Measurements from ENCODE around the gene ITGA3. TPM values are rescaled to one million over a fixed set of nuclear protein-coding genes. Genes with fewer than 3 reads are reported as not detected.

The ITGA3 gene
- polyA plus RNA-seq, 1 of the 3 experiments (the other 2 are of a cell fraction) = 766 TPM

- ChIA-PET CTCF (interaction anchor here (0.7 to 16.3 kb wide), 7 partner anchors 10 to 41 kb away, joined by 3 to 297 read pairs (median 3); partner anchors contain the start of gene PDK2), POLR2A (no interaction called here)
Measured at GRCh38 chr17:50120475-50121253, 64.8 kb downstream of the ITGA3 start.

DNA sequence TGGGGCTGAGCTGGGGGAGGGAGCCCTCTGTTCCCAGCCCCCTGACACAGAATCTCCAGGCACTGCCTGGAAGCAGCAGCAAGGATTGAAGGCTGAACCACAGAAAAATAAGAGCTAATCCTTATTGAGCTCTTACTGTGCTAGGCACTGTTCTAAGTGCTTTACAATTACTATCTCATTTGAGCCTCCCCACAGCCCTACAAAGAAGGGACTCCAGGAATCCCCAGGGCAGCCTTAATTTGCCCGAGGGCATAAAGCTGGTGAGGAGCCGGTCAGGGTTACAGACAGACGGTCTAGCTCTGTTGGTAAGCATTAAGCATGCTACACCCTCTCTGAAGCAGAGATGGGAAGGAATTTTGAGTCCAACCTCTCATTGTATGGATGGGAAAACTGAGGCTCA is 67.0 kb downstream of the ITGA3 start:
- no peak overlapping the region for H3K9ac ChIP-seq
- no peak for TF ChIP-seq RAD21 (IDR thresholded peaks at IDR 0.05; ENCODE audit: low read length)
- TF ChIP-seq TAF1 (IDR thresholded peaks at IDR 0.05; ENCODE audit: borderline replicate concordance, low read depth, low read length) = no peak
- TF ChIP-seq, protein P1, sequence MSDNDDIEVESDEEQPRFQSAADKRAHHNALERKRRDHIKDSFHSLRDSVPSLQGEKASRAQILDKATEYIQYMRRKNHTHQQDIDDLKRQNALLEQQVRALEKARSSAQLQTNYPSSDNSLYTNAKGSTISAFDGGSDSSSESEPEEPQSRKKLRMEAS (IDR thresholded peaks at IDR 0.05; ENCODE audit: low read depth) = no peak
- no peak for TF ChIP-seq IRF3 (IDR thresholded peaks at IDR 0.05; ENCODE audit: low read depth, low read length)
- TF ChIP-seq TEAD4 (IDR thresholded peaks at IDR 0.05; ENCODE audit: borderline replicate concordance, insufficient read depth) = no peak
- TF ChIP-seq RXRA (IDR thresholded peaks at IDR 0.05; ENCODE audit: borderline replicate concordance, low read depth) = no peak
- no peak for TF ChIP-seq RFX5 (IDR thresholded peaks at IDR 0.05; ENCODE audit: low read length)
- TF ChIP-seq NFIC (IDR thresholded peaks at IDR 0.05; ENCODE audit: borderline replicate concordance) = no peak
- no peak for TF ChIP-seq FOXM1 (IDR thresholded peaks at IDR 0.05; ENCODE audit: low read depth)

More at GRCh38 chr17:50120475-50121253, 64.8 kb downstream of the ITGA3 start:
- no peaks in the 10 kb centered on the region for H3K9me3 ChIP-seq
- TF ChIP-seq RFX5 (IDR thresholded peaks at IDR 0.05; ENCODE audit: low read length) (no peak), CTCF (IDR thresholded peaks at IDR 0.05) (no peak), TCF12 (IDR thresholded peaks at IDR 0.05) (no peak), FOXJ3 (CRISPR knock-in tag; IDR thresholded peaks at IDR 0.05) (no peak), TAF1 (IDR thresholded peaks at IDR 0.05; ENCODE audit: borderline replicate concordance, low read depth, low read length) (no peak), TEAD4 (IDR thresholded peaks at IDR 0.05; ENCODE audit: borderline replicate concordance, insufficient read depth) (no peak), POLR2AphosphoS5 (IDR thresholded peaks at IDR 0.05; ENCODE audit: low read depth, low read length) (no peak)
- no peak for DNase-seq
- H3K36me3 ChIP-seq (replicated peaks in 1 of 2; ENCODE audit: control insufficient read depth in 1 of 2, insufficient read depth in 2 of 2, low read length in 1 of 2) = no peaks in the 10 kb centered on the region
- H3K27ac ChIP-seq (ENCODE audit: low read depth in 2 of 2, low read length in 1 of 2) = no peak overlapping the region
- 80% methylated on average over 7 of the region's 7 CpGs for WGBS (ENCODE audit: low lambda C conversion rate)
- no peaks in the 10 kb centered on the region for H3K9me2 ChIP-seq
- H4K20me1 ChIP-seq (ENCODE audit: insufficient read depth) = no peaks in the 10 kb centered on the region
- no peak overlapping the region for H3K4me3 ChIP-seq (ENCODE audit: low read depth in 2 of 2, low read length in 1 of 2)
- H3K79me2 ChIP-seq (ENCODE audit: insufficient read depth) = no peaks in the 10 kb centered on the region
- H3K27me3 ChIP-seq (ENCODE audit: insufficient read depth) = no peaks in the 10 kb centered on the region
- no peak overlapping the region for H3K4me2 ChIP-seq
- peaks cover 0 to 4% of the 10 kb centered on the region in 2 experiments; a peak in 1 of 4 replicates for H3K4me1 ChIP-seq (ENCODE audit: control insufficient read depth in 1 of 2, insufficient read depth in 2 of 2, low read depth in 1 of 2, low read length in 1 of 2)
- no peak overlapping the region for H2AFZ ChIP-seq (ENCODE audit: low read depth)
- H3K9ac ChIP-seq = no peak overlapping the region
- H3F3A ChIP-seq (replicated peaks; ENCODE audit: insufficient read depth) = no peaks in the 10 kb centered on the region

More for the DNA sequence above, 67.0 kb downstream of the ITGA3 start:
- H3K9me2 ChIP-seq = no peaks in the 10 kb centered on the region
- POLR2A ChIA-PET = interaction anchor here (0.7 to 1.5 kb wide), 3 partner anchors 8 to 14 kb away, joined by 3 to 6 read pairs (median 3); no protein-coding TSS in a partner anchor
- H3F3A ChIP-seq (replicated peaks; ENCODE audit: insufficient read depth) = no peaks in the 10 kb centered on the region
- no peak overlapping the region for H3K27ac ChIP-seq (ENCODE audit: low read depth in 2 of 2, low read length in 1 of 2)
- no peak overlapping the region for H2AFZ ChIP-seq (ENCODE audit: low read depth)
- DNase-seq = no peak
- no peaks in the 10 kb centered on the region for H3K36me3 ChIP-seq (replicated peaks in 1 of 2; ENCODE audit: control insufficient read depth in 1 of 2, insufficient read depth in 2 of 2, low read length in 1 of 2)
- no peaks in the 10 kb centered on the region for H3K79me2 ChIP-seq (ENCODE audit: insufficient read depth)
- H3K4me1 ChIP-seq (ENCODE audit: control insufficient read depth in 1 of 2, insufficient read depth in 2 of 2, low read depth in 1 of 2, low read length in 1 of 2) = peaks cover 0 to 4% of the 10 kb centered on the region in 2 experiments; a peak in 1 of 4 replicates
- CTCF ChIA-PET = interaction anchor here (0.7 to 11.3 kb wide), 10 partner anchors 10 to 174 kb away, joined by 3 to 116 read pairs (median 5); partner anchors contain the start of gene PDK2
- H4K20me1 ChIP-seq (ENCODE audit: insufficient read depth) = no peaks in the 10 kb centered on the region
- 81% methylated on average over 3 of the region's 3 CpGs for WGBS (ENCODE audit: low lambda C conversion rate)
- no peaks in the 10 kb centered on the region for H3K27me3 ChIP-seq (ENCODE audit: insufficient read depth)
- H3K9me3 ChIP-seq = no peaks in the 10 kb centered on the region
- H3K4me2 ChIP-seq = no peak overlapping the region
- no peak overlapping the region for H3K4me3 ChIP-seq (ENCODE audit: low read depth in 2 of 2, low read length in 1 of 2)
